Prostate gland (tissue), 2 donors: ENCODE measurements around the gene TRAK1. TPM values are rescaled to one million over a fixed set of nuclear protein-coding genes. Genes with fewer than 3 reads are reported as not detected.

Experiments used
- DNase-seq: peaks from one replicate; pipeline ENCODE4 v3.0.0-alpha.2; 2019; ENCODE audit warnings: low spot score
- H3K27ac ChIP-seq, 2 donors: fragments of 200-600 bp; sonication (generic); 2 replicates each; pipeline ENCODE4 v1.5.1; 2017 to 2019
- H3K27me3 ChIP-seq: fragments of 200-600 bp; sonication (generic); replicated peaks from 2 replicates; pipeline ENCODE4 v1.5.1; 2019; ENCODE audit not compliant: insufficient read depth
- H3K36me3 ChIP-seq, 2 donors: fragments of 200-600 bp; sonication (generic); 1 replicate in 1 of 2; 2 replicates in 1 of 2; pipeline versions ENCODE4 v1.5.1 to v1.8.1; 2017 to 2019
- H3K4me1 ChIP-seq: fragments of 200-600 bp; sonication (generic); replicated peaks from 2 replicates; pipeline ENCODE4 v1.5.1; 2019
- H3K4me3 ChIP-seq, 2 donors: fragments of 200-600 bp; sonication (generic); 2 replicates each; pipeline ENCODE4 v1.5.1; 2017 to 2019
- H3K9me3 ChIP-seq: fragments of 200-600 bp; sonication (generic); 2 replicates; pipeline ENCODE4 v1.5.1; 2017
- POLR2A ChIP-seq: fragments of 450-650 bp; IDR thresholded peaks from one replicate; pipeline ENCODE4 v1.6.1; 2016; ENCODE audit warnings: antibody characterized with exemption, mild to moderate bottlenecking
- POLR2AphosphoS5 ChIP-seq: sonication (generic); formaldehyde crosslinking; IDR thresholded peaks from one replicate; pipeline ENCODE4 v1.6.1; 2017; ENCODE audit warnings: antibody characterized with exemption
- WGBS: methylation state at CpG from one replicate; pipeline ENCODE4 v1.1.5; 2018; 5-methylcytosine and 5-hydroxymethylcytosine counted together
- intact Hi-C: fragments of 100-400 bp; cut with DNase I; formaldehyde crosslinking; loops from one replicate; pipeline ENCODE4 v1.14.2; 2022
- total RNA-seq, 2 donors: library from RNA; depleted of rRNA; stranded (reverse); fragments of >200 nt; gene quantifications; one replicate each; pipeline ENCODE4 v1.1.0, GENCODE V29; 2016
- TF ChIP-seq, protein P1 (sequence below), 4 experiments: fragments of 200-600 bp in 2 of 4; fragments of 450-650 bp in 2 of 4; sonication (generic) in 2 of 4; IDR thresholded peaks; 1 replicate in 3 of 4; 2 replicates in 1 of 4; pipeline ENCODE4 v1.5.1; 2016 to 2019; ENCODE audit warnings: antibody characterized with exemption in 4 of 4, mild to moderate bottlenecking in 2 of 4, moderate library complexity in 2 of 4

The TRAK1 gene
- total RNA-seq, 2 donors from 2014 or later, result 35.6 to 80.3 TPM

DNA sequence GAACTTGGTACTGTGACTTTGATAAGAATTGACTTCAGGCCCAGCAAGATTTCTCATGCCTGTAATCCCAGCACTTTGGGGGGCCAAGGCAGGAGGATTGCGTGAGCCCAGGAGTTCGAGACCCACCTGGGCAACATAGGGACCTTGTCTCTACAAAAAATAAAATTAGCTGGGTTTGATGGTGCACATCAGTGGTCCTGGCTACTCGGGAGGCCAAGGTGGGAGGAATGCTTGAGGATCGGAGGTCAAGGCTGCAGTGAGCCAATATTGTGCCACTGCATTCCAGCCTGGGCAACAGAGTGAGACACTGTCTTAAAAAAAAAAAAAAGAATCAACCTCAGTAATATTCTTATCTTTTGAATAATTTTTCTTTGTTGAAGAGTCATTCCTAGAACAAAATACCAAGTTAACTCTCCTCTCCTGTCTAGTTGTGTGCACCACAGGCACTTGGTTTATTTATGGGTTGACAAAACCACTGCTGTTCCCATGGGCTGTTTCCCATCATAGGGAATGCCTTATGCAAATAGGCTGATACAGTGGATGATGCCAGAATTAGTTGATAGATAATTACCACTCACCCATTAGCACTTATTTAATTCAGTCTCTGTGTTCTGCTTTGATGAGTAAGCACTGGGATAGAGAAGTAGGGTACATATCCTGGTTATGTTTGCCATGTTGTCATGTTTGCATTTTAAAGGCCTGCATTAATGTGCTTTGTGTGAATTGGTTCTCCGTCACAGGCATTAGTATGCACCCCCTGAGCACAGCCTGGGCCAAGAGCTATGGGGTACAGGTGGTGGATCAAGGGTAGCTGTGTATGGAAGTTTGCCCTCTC lies 32.9 kb downstream of the TRAK1 start:
- Histone ChIP-seq H3K36me3 (no peaks in the 10 kb centered on the region), H3K9me3 (no peaks in the 10 kb centered on the region), H3K4me3 (no peak overlapping the region), H3K27me3 (no peaks in the 10 kb centered on the region), H3K27ac (peak overlapping the region in 1 of 2 donors; percentile 60), H3K4me1 (peaks cover 10% of the 10 kb centered on the region)
- 94% methylated on average over 5 of the region's 5 CpGs for WGBS
- intact Hi-C loops, result loop anchor here (10.0 kb wide), 1 partner anchor 321 kb away; no protein-coding TSS in a partner anchor
- no peak for DNase-seq
- TF ChIP-seq, protein P1, sequence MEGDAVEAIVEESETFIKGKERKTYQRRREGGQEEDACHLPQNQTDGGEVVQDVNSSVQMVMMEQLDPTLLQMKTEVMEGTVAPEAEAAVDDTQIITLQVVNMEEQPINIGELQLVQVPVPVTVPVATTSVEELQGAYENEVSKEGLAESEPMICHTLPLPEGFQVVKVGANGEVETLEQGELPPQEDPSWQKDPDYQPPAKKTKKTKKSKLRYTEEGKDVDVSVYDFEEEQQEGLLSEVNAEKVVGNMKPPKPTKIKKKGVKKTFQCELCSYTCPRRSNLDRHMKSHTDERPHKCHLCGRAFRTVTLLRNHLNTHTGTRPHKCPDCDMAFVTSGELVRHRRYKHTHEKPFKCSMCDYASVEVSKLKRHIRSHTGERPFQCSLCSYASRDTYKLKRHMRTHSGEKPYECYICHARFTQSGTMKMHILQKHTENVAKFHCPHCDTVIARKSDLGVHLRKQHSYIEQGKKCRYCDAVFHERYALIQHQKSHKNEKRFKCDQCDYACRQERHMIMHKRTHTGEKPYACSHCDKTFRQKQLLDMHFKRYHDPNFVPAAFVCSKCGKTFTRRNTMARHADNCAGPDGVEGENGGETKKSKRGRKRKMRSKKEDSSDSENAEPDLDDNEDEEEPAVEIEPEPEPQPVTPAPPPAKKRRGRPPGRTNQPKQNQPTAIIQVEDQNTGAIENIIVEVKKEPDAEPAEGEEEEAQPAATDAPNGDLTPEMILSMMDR (IDR thresholded peaks at IDR 0.05), result no peak
- TF ChIP-seq POLR2AphosphoS5 (no peak), POLR2A (no peak)

DNA sequence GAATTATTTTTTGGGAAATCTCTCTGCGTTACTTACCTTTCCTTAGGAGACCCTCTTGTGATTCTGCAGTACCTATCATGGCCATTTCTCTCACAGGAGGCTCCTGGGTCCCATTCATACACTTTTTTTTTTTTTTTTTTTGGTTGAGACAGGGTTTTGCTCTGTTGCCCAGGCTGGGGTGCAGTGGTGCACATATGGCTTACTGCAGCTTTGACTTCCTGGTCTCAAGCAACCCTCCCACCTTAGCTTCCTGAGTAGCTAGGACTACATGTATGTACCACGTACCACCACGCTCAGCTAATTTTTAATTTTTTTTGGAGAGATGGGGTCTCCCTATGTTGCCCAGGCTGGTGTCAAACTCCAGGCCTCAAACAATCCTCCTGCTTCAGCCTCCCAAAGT lies 36.1 kb downstream of the TRAK1 start:
- DNase-seq, result no peak
- H3K9me3 ChIP-seq, result no peaks in the 10 kb centered on the region
- H3K36me3 ChIP-seq, result no peaks in the 10 kb centered on the region
- TF ChIP-seq POLR2AphosphoS5 (no peak), POLR2A (no peak)
- TF ChIP-seq, protein P1 (IDR thresholded peaks at IDR 0.05), result no peak
- no peak overlapping the region for H3K27ac ChIP-seq
- H3K4me1 ChIP-seq, result peaks cover 11% of the 10 kb centered on the region
- intact Hi-C loops, result loop anchor here (10.0 kb wide), 1 partner anchor 318 kb away; no protein-coding TSS in a partner anchor
- no peaks in the 10 kb centered on the region for H3K27me3 ChIP-seq
- 95% methylated on average over 3 of the region's 3 CpGs for WGBS
- no peak overlapping the region for H3K4me3 ChIP-seq

DNA sequence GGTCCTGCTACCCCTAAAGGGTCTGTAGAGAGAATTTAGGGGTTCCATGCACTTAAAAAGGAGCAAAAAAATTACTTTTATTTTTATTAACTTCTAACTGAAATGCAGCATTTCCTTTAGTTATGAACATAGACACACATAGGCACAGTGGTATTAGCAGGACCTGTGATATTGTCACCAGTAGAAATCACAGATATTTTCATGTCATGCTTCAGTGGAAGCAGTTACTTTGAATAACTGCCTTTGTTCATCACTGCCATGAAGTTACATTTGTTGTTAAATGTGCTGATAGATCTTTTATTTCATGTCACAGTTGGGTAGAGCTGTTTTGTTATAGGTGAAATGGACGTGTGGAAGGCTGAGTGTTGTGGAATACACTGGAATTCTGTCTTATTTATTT lies 37.4 kb downstream of the TRAK1 start:
- no peaks in the 10 kb centered on the region for H3K9me3 ChIP-seq
- intact Hi-C loops, result loop anchor here (10.0 kb wide), 1 partner anchor 316 kb away; no protein-coding TSS in a partner anchor
- 27% methylated on average over 1 of the region's 1 CpG for WGBS
- no peak for TF ChIP-seq POLR2AphosphoS5
- no peak for TF ChIP-seq POLR2A
- TF ChIP-seq, protein P1 (IDR thresholded peaks at IDR 0.05), result no peak
- no peaks in the 10 kb centered on the region for H3K27me3 ChIP-seq
- H3K4me3 ChIP-seq, result no peak overlapping the region
- H3K36me3 ChIP-seq, result no peaks in the 10 kb centered on the region
- no peak for DNase-seq
- H3K27ac ChIP-seq, result peak overlapping the region in 1 of 2 donors; percentile 29
- H3K4me1 ChIP-seq, result peaks cover 3% of the 10 kb centered on the region

DNA sequence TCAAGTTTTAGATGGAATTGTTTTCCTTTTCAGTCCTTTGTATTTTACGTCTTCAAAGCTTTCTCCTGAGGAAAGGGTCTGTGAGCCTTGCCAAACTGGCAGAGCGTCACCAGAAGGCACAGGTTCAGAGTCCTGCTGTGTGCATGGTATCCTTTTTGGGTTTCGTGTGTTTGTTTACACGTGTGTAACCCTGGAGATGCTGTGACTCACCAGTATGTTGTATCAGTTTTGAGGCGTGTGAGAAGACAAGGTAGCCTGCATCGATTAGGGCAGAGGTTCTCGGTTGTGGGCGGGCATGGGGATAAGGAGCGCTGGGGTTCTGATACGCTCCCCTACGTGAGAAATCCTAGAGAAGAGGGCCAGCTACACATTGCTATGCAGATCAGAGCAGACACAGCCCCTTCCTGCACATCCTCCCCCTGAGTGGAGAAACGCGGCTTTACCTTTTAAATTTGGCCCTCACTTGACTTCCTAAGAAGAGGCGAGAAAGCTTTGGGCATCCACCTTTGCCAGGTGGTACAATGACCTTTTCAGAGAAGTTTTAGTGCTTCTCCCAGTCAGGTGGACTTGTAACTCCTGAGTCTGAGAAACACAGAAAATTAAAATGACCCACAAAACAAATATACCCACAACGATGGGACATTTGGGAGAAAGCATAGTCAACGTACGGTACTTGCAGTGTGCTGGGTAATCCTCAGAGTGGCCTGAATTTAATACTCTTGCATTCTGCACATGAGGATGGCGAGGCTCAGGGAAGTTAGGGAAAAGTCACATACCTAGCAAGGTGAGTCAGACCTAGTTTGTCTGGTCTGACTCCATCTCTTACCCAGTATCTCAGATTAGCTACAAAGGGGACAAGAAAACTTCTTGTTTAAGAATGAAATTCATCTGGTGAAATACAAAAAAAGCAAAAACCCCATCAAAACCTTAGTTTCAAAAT lies 38.1 kb downstream of the TRAK1 start:
- peak; percentile 42 for DNase-seq
- TF ChIP-seq POLR2AphosphoS5, result peak; percentile 24
- TF ChIP-seq POLR2A, result no peak
- Histone ChIP-seq H3K9me3 (no peaks in the 10 kb centered on the region), H3K4me1 (peaks cover 3% of the 10 kb centered on the region), H3K36me3 (no peaks in the 10 kb centered on the region), H3K27ac (peak overlapping the region; percentile 29 to 42), H3K27me3 (no peaks in the 10 kb centered on the region), H3K4me3 (no peak overlapping the region)
- 48% methylated on average over 18 of the region's 18 CpGs for WGBS
- intact Hi-C loops, result loop anchor here (10.0 kb wide), 1 partner anchor 316 kb away; no protein-coding TSS in a partner anchor

DNA sequence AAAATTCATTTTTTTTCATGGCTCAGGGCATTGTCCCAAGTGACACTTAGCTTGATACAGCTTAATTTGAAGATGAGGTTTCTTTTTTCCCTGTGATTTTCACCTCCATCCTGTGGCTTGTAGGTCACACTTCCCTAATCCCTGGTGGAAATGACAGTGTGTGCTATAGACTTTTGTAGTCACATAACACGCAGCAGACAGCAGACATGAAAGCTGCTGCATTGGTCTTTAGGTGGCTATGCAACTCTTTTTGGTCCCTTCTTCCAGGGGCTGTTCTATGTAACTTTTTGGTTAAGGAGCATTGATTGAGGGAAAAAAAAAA lies 38.8 kb downstream of the TRAK1 start:
- 92% methylated on average over 1 of the region's 1 CpG for WGBS
- Histone ChIP-seq H3K4me1 (peaks cover 3% of the 10 kb centered on the region), H3K9me3 (no peaks in the 10 kb centered on the region), H3K27ac (peak overlapping the region in 1 of 2 donors; percentile 42), H3K36me3 (no peaks in the 10 kb centered on the region), H3K4me3 (no peak overlapping the region), H3K27me3 (no peaks in the 10 kb centered on the region)
- intact Hi-C loops, result no loop called here
- TF ChIP-seq POLR2A (no peak), POLR2AphosphoS5 (no peak)
- TF ChIP-seq, protein P1 (IDR thresholded peaks at IDR 0.05), result no peak
- DNase-seq, result no peak
